ENCODE measurements around the gene PHETA1. TPM values are rescaled to one million over a fixed set of nuclear protein-coding genes. Genes with fewer than 3 reads are reported as not detected.

PHETA1 gene, protein sequence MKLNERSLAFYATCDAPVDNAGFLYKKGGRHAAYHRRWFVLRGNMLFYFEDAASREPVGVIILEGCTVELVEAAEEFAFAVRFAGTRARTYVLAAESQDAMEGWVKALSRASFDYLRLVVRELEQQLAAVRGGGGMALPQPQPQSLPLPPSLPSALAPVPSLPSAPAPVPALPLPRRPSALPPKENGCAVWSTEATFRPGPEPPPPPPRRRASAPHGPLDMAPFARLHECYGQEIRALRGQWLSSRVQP
- 16.3 TPM for total RNA-seq (2021; ENCODE audit: unreplicated experiment)
- 15.3 TPM for polyA plus RNA-seq (2012; ENCODE audit: insufficient read length)
- Bru-seq, nascent RNA, result percentile 53 among the genes with signal in this experiment
- percentile 65 among the genes with signal in this experiment for BruChase-seq, experiment 1, labeled RNA remaining after a 2-hour chase
- BruChase-seq, experiment 2, labeled RNA remaining after a 6-hour chase, result percentile 53 among the genes with signal in this experiment
- long read RNA-seq, partial matches to known transcripts, result 0 of 18 reads
- long read RNA-seq, other reads (novel, unspliced or antisense), result 18 of 18 reads

DNA sequence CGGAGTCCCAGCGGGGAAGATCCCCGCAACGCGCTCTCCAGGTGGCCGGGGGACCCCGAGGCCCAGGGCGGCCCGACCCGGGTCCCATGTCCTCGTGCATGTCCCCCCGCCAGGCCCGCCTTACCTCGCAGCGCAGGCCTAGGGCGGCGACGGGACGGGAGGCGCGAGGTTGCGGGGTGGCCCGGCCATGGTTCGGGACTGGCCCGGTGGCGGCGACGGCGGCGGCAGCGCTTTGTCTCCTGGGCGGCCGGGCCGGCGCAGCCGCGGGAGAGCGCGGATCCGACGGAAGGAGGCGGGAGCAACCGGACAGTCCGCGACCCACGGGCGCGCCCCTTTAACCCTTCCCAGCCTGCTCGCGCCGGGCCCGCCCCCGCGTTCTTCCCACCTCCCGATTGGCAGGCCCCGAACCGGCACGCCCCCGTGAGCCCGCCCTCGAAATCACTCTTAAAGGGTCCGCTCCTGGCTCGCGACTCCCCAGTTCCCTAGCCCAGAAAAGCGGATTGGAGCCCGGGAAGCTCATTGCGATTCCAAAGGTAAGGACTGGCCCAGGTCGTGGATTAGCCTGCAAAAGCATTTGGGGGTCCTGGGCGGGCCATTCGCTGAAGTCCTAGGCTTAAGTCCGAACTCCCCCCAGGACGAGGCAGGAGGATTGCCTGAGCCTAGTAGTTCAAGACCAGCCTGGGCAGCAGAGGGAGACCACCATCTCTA, at the start of gene PHETA1:
Gene PHETA1 (minus strand): TSS at position 308 of the 708 bp plus-strand sequence. CDS start 5,668 bp downstream, outside the sequence.
- Histone ChIP-seq H3K36me3 (ENCODE audit: control insufficient read depth, insufficient read depth, low read length) (no peaks in the 10 kb centered on the region), H3K27me3 (ENCODE audit: control insufficient read depth, insufficient read depth, low read length) (no peaks in the 10 kb centered on the region), H3K4me1 (ENCODE audit: control insufficient read depth, insufficient read depth, low read length) (peaks cover 21% of the 10 kb centered on the region), H3K9me3 (ENCODE audit: control insufficient read depth, insufficient read depth, low read depth, low read length) (no peaks in the 10 kb centered on the region), H3K27ac (ENCODE audit: low read length) (peak within 1 kb of the TSS; percentile 83), H3K4me3 (ENCODE audit: low read depth in 2 of 2, low read length in 2 of 2) (peak within 1 kb of the TSS; percentile 84)
- ATAC-seq (peak; percentile 97), DNase-seq (ENCODE audit: low read depth, low spot score) (peak; percentile 12)
- intact Hi-C loops (cut with micrococcal nuclease; ENCODE audit: unreplicated experiment), result no loop called here
- in situ Hi-C loops (cut with HindIII; ENCODE audit: low pct_unique_long_range_greater_than_20kb, low sequenced_read_pairs), result no loop called here
- POLR2A ChIA-PET, result interaction anchor here (0.5 kb wide), 1 partner anchor 248 kb away, joined by 11 read pairs; no protein-coding TSS in a partner anchor
- CTCF ChIA-PET, result interaction anchor here (1.1 kb wide), 1 partner anchor 28 kb away, joined by 3 read pairs; no protein-coding TSS in a partner anchor
- BruUV-seq (replicated peaks), result no TSS peak
- TF ChIP-seq POLR2AphosphoS5 (IDR thresholded peaks at IDR 0.05; ENCODE audit: low read depth, low read length), result 0 out of 2 replicates have a peak, but pooled peaks have one; percentile 21
- TF ChIP-seq, protein P1, sequence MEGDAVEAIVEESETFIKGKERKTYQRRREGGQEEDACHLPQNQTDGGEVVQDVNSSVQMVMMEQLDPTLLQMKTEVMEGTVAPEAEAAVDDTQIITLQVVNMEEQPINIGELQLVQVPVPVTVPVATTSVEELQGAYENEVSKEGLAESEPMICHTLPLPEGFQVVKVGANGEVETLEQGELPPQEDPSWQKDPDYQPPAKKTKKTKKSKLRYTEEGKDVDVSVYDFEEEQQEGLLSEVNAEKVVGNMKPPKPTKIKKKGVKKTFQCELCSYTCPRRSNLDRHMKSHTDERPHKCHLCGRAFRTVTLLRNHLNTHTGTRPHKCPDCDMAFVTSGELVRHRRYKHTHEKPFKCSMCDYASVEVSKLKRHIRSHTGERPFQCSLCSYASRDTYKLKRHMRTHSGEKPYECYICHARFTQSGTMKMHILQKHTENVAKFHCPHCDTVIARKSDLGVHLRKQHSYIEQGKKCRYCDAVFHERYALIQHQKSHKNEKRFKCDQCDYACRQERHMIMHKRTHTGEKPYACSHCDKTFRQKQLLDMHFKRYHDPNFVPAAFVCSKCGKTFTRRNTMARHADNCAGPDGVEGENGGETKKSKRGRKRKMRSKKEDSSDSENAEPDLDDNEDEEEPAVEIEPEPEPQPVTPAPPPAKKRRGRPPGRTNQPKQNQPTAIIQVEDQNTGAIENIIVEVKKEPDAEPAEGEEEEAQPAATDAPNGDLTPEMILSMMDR (IDR thresholded peaks at IDR 0.05), result no peak
- TF ChIP-seq TCF7L2 (IDR thresholded peaks at IDR 0.05; ENCODE audit: low read depth, low read length), result no peak
- TF ChIP-seq, protein P2, sequence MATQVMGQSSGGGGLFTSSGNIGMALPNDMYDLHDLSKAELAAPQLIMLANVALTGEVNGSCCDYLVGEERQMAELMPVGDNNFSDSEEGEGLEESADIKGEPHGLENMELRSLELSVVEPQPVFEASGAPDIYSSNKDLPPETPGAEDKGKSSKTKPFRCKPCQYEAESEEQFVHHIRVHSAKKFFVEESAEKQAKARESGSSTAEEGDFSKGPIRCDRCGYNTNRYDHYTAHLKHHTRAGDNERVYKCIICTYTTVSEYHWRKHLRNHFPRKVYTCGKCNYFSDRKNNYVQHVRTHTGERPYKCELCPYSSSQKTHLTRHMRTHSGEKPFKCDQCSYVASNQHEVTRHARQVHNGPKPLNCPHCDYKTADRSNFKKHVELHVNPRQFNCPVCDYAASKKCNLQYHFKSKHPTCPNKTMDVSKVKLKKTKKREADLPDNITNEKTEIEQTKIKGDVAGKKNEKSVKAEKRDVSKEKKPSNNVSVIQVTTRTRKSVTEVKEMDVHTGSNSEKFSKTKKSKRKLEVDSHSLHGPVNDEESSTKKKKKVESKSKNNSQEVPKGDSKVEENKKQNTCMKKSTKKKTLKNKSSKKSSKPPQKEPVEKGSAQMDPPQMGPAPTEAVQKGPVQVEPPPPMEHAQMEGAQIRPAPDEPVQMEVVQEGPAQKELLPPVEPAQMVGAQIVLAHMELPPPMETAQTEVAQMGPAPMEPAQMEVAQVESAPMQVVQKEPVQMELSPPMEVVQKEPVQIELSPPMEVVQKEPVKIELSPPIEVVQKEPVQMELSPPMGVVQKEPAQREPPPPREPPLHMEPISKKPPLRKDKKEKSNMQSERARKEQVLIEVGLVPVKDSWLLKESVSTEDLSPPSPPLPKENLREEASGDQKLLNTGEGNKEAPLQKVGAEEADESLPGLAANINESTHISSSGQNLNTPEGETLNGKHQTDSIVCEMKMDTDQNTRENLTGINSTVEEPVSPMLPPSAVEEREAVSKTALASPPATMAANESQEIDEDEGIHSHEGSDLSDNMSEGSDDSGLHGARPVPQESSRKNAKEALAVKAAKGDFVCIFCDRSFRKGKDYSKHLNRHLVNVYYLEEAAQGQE (IDR thresholded peaks at IDR 0.05; ENCODE audit: insufficient read depth in 1 of 2, low read depth in 2 of 2, low read length in 1 of 2), result no peak

DNA sequence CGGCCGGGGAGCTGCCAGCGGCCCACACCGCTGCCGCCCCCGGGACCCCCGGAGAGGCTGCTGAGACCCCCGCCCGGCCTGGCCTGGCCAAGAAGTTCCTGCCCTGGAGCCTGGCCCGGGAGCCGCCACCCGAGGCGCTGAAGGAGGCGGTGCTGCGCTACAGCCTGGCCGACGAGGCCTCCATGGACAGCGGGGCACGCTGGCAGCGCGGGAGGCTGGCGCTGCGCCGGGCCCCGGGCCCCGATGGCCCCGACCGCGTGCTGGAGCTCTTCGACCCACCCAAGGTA, 49.6 kb upstream of the PHETA1 start:
- DNase-seq (ENCODE audit: low read depth, low spot score), result no peak
- no TSS peak for BruUV-seq (replicated peaks)
- Histone ChIP-seq H3K4me1 (ENCODE audit: control insufficient read depth, insufficient read depth, low read length) (peaks cover 12% of the 10 kb centered on the region), H3K27me3 (ENCODE audit: control insufficient read depth, insufficient read depth, low read length) (no peaks in the 10 kb centered on the region), H3K27ac (ENCODE audit: low read length) (no peak overlapping the region), H3K4me3 (ENCODE audit: low read depth in 2 of 2, low read length in 2 of 2) (no peak overlapping the region), H3K9me3 (ENCODE audit: control insufficient read depth, insufficient read depth, low read depth, low read length) (no peaks in the 10 kb centered on the region), H3K36me3 (ENCODE audit: control insufficient read depth, insufficient read depth, low read length) (no peaks in the 10 kb centered on the region)
- no peak for ATAC-seq
- POLR2A ChIA-PET, result no interaction called here
- TF ChIP-seq, protein P2 (IDR thresholded peaks at IDR 0.05; ENCODE audit: insufficient read depth in 1 of 2, low read depth in 2 of 2, low read length in 1 of 2), result no peak
- TF ChIP-seq SIN3A (IDR thresholded peaks at IDR 0.05; ENCODE audit: borderline replicate concordance, insufficient read depth, low read depth, low read length) (no peak), POLR2AphosphoS5 (IDR thresholded peaks at IDR 0.05; ENCODE audit: low read depth, low read length) (no peak), TCF7L2 (IDR thresholded peaks at IDR 0.05; ENCODE audit: low read depth, low read length) (no peak)
- TF ChIP-seq, protein P1 (IDR thresholded peaks at IDR 0.05), result no peak
- intact Hi-C loops (cut with micrococcal nuclease; ENCODE audit: unreplicated experiment) (no loop called here), in situ Hi-C loops (cut with HindIII; ENCODE audit: low pct_unique_long_range_greater_than_20kb, low sequenced_read_pairs) (no loop called here)
- CTCF ChIA-PET, result no interaction called here

Measured in Panc1 (cell line).